Measurements from ENCODE around the gene LEFTY2.
"Not testable (repeated sequence)": the region's sequence is repeated elsewhere in the genome, so short reads cannot be mapped to it uniquely, and the experiment has no call there.

The LEFTY2 gene, protein sequence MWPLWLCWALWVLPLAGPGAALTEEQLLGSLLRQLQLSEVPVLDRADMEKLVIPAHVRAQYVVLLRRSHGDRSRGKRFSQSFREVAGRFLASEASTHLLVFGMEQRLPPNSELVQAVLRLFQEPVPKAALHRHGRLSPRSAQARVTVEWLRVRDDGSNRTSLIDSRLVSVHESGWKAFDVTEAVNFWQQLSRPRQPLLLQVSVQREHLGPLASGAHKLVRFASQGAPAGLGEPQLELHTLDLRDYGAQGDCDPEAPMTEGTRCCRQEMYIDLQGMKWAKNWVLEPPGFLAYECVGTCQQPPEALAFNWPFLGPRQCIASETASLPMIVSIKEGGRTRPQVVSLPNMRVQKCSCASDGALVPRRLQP

DNA sequence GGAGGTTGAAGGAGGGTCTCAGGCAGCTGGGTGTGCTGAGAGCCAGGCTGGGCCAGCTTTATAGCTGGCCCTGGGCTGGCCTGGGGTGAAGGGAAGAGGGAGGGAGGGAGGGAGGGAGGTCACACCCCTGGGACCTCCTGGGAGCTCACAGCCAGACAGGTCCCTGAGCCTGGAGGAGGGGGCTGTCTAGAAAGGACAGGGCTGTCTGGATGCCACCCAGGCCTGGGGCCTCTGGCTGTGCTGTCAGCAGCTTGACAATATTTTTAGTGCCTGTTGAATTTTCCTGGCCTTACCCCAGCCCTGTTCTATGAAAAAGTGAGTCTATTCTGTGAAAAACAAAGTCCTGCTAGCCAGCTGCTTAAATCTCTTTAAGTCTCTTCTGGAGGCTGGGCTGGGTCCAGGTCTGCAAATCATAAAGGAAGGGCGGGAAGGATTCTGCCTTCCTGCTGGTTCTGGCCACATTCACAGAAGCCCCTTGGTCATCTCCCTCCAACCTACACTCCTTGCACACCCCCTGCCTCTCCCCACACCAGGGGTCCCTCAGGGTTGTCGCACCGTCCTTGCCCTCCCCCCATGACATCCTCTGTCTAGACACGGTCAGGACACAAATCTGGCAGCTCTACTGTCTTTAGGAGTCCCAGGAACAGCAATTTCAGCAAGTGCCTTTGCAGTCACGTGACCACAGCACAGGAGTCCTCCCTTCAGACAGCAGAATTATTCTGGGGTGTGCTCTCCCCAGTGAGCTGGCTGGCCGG lies at the start of gene LEFTY2:
TSS of gene LEFTY2 (minus strand) at position 34 of the 755 bp plus-strand sequence. CDS start 80 bp downstream, outside the sequence.
- DNase-seq, result no peak

DNA sequence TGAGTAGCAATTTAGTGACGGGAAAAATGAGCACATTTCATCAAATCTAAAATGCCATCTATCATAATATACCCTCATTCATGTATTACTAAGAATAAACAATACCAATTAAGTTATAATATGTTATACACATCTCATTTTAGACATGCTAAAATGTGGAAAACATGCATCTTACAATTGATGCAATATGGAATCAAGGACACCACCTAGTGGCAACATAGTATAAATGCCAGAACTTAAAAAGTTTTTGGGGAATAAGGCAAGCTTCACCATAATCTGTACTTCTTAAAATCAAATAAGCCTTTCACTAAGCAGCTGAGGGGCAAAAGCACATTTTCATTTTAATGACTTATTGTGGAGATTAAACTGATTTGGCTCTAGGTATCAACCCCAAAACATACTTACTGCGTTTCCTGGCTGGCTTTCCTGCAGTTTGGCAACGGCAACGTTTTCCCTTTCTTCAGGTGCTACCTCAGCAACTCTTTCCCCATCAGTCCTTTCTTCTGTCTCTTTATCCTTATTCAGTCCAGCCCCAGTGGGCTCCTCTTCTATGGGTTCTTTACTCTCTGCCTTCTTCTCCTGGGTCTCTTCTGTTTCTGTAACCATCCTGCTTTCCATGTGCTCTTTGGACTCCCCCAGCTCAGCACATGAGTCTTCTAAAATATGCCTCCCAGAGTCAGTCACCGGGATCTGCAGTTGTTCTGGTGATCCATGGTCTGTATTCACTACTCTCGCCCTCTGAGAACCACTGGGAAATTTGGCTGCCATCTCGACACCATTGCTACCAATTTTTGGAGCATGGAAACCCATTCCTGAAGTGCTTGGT lies 46.7 kb upstream of the LEFTY2 start:
- no peak for DNase-seq

DNA sequence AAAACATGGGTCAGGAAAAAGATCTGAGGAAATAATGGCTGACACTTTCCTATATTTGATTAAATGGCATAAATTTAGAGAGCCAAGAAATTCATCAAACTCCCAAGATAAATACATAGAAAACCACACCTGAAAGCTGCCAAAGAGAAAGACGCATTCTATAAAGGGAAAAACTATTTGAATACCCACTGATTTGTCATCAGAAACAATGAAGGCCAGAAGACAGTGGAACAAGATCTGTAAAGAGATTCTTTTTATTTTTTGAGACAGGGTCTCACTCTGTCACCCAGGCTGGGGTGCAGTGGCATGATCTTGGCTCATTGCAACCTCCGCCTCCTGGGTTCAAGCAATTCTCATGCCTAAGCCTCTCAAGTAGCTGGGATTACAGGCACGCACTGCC lies 40.7 kb upstream of the LEFTY2 start:
- DNase-seq, result no peak

DNA sequence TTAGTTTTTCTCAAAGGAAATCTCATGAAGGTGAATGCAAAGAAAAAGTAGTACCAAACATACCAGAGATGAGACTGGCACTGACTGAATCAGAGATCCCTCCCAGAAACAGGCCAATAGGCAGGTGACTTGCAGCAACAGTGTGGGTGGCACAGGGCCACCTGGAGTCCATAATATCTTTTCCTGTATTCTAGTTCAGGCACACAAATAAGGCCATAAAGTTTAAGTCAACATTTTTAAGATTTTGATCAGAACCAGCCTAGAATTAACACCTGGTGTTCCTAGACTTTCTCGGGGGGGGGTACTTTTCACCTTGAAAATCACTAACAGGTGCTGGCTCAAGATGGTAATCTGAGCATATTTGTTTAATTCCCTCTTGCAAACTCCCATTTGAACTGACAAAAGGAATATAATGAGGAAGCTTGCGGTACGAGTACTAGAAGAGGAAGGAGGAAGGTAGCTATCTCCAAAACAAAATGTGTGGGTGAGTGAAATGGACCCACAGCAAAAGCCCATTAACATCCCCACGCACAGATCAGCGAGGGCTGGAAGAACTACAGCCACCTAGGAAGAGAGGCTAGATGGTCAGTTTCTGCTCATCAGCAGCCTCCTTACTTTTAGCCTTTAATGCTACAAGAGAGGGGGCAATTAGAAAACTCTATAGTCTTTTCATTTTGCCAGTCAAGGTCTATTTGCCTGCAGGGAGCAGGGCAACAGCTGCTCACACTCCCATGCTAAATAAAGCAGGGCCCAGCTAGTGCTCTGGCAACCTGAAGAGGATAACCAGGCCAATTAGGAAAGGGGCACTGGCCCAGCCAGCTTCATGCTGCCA lies 39.2 kb upstream of the LEFTY2 start:
- no peak for DNase-seq

DNA sequence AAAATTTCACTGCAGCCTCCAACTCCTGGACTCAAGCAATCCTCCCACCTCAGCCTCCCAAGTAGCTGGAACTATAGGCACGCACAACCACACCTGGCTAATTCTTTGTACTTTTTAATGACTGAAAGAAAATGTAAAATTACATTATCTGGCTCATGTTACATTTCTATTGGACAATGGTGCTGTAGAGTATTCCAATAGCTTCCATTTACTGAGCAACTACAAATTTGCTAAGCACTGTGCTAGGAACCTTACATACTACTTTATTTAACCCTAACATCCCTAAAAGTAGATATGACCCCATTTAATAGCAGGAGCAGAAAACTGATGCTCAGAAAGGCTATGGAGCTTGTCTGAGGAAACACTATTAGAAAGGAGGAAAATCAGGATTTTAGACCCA lies 38.4 kb upstream of the LEFTY2 start:
- no peak for DNase-seq

DNA sequence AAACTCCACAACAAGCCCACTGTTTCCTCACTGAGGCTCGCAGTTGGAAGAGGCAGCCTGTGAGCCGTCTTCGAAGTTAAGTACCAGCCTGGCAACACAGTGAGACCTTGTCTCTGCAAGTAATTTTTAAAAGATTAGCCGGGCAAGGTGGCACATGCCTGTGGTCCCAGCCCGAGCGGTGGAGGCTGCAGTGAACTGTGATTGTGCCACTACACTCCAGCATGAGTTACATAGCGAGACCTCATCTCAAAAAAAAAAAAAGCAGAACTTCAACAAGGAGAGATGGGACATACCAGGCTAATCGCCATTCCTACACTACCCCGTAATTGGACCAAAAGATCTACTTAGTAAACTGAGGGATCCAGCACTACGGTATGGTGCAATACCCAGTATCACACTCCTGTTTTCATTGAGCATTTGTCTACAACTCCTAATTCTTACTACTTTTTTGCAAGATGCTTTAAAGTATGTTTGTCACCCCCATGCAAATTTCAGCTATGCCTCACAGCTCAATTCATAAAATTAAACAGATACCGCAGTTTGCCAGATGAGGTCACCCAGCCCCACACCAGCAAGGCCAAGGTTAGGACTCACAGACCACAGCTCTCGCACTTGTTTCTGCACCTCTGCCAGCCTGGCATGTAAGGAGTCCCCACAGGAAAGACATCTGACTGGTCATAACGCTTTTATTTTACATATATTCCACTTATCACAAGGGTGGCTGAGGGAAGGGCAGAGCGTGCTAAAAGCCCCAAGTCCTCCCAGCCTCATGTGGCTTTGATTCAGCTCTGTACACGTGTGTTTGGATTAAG lies 37.1 kb upstream of the LEFTY2 start:
- no peak for DNase-seq

DNA sequence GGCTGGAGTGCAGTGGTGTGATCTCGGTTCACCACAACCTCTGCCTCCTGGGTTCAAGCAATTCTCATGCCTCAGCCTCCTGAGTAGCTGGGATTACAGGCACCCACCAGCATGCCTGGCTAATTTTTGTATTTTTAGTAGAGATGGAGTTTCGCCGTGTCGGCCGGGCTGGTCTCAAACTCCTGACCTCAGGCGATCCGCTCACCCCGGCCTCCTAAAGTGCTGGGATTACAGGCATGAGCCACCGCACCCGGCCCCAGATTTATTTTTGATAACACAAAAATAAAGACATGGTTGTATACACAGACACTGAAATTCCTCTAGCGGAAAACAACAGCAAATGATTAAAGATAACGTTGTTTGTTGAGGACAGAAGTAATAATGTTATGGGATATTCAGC lies 34.1 kb upstream of the LEFTY2 start:
- not testable (repeated sequence) for DNase-seq

DNA sequence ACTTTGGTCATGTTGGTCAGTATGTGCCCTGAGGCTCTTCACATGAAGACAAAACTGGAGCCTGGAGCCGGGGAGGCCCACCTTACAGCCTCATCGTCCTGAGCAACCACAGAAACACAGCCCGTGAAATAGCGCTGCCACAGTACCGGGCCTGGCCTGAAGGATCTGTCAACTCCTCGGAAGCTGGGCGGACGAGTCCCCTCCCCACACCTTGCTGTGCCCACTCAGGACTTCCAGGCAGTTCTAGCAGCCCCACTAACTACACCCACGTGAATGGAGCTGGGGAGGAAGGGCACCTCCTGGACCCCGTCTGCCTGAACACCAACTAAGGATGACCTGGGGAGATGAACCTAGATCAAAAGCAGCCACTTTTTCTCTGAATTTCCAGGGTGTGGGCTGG lies 33.4 kb upstream of the LEFTY2 start:
- DNase-seq, result no peak

DNA sequence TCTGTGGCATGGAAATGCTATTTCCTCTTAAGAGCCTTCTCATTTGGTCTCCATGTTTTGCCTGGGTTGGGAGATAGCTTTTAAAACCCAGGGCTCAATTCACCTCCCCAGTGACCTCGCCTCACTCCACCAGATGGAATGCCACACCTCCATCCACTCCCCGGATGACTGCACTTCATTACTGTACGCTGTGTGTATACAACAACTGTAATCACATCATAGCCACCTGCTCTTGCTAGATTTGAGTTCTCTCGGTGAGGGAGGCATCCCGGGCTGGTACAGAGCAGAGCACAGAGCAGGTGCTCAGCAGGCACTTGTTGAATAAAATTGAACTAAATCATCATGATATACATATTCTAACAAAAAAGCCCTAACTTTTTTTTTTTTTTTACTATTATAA lies 32.1 kb upstream of the LEFTY2 start:
- no peak for DNase-seq

DNA sequence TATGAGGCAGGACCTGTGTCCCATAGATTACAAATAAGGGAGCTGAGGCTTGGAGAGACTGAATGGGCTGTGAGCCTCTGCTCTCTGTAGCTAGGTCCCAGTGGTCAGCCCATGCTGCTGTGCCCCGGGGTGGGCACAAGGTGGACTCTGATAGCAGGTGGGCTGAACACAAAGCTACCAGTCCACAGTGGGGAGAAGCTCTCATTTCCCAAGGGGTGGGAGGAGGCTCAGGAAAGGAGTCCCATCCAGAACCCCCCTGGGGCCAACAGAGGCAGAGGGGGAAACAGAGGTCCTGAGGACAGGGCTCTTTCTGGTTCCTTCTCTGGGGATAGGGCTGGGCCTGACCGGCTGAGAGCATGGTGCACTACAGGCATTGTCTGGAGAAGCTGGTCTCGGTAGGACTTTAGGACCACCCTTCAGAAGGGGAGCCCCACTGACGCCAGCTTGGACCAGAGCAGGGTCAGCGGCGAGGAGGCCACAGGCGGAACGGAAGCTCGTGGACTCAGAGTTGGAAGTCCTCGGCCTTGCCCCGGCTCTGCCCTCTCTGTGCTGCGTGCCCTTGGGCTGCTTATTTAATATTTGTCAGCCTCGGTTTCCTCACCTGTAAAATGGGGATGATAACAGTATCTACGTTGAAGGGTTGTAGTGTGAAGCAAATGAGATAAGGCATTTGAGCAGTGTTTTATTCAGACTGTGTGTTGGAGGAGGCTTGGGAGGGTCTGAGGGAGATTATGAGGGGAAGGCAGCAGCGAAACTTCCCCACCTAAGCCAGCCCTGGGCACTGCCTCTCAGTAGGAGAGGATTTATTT lies 31.5 kb upstream of the LEFTY2 start:
- DNase-seq, result no peak

DNA sequence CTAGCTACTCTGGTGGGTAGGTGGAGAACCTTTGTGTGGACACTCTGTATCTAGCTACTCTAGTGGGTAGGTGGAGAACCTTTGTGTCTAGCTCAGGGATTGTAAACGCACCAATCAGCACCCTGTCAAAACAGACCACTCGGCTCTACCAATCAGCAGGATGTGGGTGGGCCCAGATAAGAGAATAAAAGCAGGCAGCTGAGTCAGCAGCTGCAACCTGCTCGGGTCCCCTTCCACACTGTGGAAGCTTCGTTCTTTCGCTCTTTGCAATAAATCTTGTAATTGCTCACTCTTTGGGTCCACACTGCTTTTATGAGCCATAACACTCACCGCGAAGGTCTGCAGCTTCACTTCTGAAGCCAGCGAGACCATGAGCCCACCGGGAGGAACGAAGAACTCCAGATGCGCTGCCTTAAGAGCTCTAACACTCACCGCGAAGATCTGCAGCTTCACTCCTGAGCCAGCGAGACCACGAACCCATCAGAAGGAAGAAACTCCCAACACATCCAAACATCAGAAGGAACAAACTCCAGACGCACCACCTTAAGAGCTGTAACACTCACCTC lies 29.7 kb upstream of the LEFTY2 start:
- DNase-seq, result not testable (repeated sequence)

DNA sequence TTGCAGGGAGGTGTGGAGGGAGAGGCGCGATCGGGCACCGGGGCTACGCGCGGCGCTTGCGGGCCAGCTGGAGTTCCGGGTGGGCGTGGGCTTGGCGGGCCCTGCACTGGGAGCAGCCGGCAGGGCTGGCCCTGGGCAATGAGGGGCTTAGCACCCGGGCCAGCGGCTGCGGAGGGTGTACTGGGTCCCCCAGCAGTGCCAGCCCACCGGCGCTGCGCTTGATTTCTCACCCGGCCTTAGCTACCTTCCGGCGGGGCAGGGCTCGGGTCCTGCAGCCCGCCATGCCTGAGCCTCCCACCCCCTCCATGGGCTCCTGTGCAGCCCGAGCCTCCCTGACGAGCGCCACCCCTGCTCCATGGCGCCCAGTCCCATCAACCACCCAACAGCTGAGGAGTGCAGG lies 28.7 kb upstream of the LEFTY2 start:
- DNase-seq, result not testable (repeated sequence)

DNA sequence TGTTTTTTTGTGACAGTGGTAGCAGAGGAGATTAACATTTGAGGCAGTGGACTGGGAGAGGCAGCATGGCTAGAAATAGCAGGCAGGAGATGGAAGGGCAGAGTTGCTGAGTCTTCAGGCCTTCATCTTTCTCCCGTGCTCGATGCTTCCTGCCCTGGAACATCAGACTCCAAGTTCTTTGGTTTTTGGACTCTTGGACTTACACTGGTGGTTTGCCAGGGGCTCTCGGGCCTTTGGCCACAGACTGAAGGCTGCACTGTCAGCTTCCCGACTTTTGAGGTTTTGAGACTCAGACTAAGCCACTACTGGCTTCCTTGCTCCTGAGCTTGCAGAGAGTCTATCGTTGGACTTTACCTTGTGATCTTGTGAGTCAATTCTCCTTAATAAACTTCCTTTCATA lies 24.2 kb upstream of the LEFTY2 start:
- no peak for DNase-seq

DNA sequence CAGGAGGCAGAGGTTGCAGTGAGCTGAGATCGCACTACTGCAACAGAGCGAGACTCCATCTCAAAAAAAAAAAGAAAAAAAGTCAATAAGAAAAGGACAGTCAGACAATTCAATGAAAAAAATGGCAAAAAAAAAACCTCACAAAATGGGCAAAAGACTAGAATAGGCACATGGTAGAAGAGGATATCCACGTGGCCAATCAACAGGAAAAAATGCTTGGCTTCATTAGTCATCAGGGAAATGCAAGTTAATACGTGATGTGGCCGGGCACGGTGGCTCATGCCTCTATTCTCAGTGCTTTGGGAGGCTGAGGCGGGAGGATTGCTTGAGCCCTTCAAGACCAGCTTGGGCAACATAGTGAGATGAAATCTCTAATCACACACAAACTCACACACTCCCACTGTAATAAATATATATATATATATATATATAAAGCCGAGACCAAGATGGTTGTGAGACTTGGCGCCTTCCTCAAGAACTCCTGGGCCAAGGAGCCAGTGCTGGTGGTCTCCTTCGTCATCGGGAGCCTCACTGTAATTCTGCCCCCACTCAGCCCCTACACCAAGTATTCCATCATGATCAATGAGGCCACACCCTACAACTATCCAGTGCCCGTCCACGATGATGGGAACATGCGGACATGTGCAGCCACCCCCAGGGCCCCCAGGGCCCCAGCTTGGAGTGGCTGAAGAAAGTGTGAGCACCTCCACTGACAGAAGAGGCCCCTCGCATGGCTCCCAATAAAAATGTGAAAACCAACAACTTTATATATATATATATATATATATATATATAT lies 22.9 kb upstream of the LEFTY2 start:
- DNase-seq, result no peak

DNA sequence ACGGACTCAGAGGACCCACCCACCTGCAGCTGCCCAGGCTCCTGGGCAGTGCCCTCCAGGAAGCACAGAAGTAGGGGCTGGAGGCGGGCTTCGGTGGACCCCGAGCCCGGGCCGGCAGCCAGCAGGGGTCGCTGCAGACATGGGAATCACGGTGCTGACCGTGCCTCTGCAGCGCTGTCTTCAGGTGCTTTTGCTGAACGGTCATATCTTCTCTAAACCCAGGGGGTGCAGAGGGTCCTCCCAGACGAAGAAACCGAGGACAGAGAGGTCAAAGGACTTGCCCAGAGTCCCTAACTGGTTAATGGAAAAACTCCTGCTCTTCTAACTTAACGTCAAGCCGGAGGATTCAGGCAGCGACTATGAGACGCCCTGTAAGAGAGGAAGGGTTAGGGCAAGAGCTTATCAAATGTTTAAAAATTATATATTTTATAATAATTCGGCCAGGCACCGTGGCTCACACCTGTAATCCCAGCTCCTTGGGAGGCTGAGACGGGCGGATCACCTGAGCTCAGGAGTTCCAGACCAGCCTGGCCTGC lies 21.5 kb upstream of the LEFTY2 start:
- DNase-seq, result peak; percentile 33

DNA sequence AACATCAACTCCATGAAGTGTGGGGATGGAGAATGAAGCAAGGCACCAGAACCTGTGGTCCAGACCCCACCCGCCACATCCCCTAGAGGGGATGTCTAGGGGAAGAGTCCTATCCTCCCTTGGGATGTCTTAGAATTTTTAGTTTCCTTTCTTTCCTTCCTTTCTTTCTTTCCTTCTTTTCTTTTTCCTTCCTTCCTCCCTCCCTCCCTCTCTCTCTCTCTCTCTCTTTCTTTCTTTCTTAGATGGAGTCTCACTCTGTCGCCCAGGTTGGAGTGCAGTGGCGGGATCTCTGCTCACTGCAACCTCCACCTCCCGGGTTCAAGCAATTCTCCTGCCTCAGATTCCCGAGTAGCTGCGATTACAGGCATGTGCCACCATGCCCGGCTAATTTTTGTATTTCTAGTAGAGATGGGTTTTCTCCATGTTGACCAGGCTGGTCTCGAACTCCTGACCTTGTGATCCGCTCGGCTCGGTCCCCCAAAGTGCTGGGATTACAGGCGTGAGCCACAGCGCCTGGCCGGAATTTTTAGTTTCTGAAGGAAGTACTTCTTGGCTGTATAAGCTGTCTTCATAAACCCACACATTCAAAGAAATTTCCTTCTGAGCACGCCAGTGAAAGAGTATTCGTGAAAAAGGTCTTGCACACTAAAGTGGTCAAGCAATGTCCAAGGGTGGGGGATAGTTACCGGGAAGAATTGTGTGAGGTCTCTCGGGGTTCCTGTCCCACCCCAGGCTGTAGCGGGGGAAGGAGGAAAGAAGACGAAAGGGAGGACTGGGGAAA lies 20.8 kb upstream of the LEFTY2 start:
- DNase-seq, result no peak

DNA sequence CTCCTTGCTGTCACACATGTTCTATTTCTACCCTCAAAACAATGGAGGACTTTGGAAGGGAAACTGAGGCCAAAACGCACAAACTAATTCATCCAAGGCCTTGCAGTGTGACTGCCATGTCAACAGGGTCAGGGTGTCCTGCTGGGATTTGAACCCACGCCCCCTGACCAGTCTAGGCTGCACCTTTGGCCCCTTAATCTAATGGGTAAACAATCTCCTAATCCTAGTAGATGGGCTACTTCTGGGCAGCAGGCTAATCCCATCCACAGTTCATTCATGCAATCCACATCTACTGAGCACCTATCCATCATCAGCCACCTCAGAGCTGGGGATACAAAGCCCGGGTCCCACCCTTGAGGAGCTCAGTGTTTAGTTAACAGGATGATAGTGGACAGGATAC lies 17.0 kb upstream of the LEFTY2 start:
- no peak for DNase-seq

DNA sequence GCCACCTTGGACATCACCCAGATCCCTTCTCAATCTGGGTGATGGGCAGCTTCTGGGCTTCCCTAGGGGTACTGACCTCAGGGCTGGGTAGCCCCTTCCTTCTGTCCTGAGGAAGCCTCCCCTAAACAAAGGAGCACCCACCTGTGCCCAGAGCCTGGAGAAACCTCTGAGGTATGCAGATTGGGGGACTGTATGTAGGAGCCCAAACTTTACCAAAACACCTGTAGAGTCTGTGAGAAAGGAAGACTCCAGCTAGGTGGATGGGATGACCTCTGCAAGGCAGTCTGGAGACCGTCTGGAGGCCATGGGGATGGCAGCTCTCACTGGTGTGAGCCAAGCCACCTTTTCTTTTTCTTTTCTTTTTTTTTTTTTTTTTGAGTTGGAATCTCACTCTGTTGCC lies 13.7 kb upstream of the LEFTY2 start:
- no peak for DNase-seq
